ENCODE measurements around the gene STRIP2.
"Not testable (repeated sequence)": the region's sequence is repeated elsewhere in the genome, so short reads cannot be mapped to it uniquely, and the experiment has no call there.

The STRIP2 gene

DNA sequence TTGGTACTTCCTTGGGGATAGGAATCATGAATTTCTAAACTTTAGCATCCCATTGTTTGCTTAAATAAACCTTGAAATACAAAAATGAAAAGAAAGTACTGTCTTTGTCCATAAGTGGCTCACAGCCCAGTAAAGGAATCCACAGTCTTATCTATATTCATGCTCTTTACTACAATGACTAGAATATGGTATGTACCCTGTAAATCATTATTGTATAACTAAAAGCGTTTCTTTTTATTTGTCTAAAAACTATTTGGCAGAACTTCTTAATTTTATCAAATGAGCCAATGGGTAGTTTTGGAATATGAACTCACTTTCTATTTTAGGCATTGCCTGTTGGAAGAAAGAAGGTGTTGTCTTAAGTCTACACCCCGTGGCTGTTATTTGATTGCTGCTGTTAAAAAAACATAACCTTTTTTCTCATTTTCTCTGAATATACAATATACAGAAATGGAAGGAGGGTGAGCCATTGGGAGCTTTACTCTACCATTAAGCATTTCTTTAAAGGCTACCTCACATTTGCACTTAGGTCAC lies 12.4 kb upstream of the STRIP2 start:
- DNase-seq (ENCODE audit: low spot score), result no peak

DNA sequence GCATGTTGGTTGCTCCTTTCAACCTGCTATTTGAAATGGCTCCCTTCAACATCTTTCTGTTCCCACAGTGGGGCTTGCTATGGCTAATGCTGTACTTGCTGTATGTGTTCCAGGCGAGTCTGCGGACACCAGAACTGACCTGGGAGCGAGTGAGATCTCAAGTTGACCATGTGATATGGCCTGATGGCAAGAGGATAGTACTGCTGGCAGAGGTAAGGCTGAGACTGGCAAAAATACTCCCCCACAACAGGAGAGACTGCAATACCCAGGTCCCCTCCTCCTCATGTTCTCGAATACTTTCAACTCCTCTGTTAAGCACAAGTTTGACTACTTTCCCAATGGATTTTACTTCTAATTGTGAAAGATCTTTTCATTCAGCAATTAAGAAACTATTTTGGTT lies 11.5 kb upstream of the STRIP2 start:
- DNase-seq (ENCODE audit: low spot score), result no peak

DNA sequence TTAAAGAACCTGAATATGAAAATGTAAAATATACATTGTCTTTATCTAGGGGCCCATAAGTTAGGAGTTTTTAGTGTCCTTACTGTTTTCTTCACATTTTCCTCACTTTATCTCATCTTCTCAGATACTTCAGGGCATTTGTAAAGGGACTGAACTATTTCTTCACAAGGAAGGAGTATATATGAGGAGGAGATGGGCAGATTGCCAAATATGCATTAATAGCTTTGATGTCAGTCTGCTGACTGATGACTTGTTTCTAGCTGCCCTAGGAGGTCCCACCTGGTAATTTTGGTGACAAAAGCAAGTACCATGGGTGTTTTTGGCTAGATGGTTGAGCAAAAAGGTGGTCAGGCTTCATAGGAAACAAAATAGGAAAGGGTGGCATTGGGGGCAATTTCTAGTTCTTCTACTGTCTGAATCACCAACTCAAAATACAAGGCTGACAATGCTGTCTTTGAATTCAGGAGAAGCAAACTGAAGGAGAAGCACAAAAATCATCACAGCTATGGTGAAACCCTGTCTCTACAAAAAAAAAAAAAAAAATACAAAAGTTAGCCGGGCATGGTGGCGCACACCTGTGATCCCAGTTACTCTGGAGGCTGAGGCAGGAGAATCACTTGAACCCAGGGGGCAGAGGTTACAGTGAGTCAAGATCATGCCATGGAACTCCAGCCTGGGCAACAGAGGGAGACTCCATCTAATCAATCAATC lies 10.4 kb upstream of the STRIP2 start:
- no peak for DNase-seq (ENCODE audit: low spot score)

DNA sequence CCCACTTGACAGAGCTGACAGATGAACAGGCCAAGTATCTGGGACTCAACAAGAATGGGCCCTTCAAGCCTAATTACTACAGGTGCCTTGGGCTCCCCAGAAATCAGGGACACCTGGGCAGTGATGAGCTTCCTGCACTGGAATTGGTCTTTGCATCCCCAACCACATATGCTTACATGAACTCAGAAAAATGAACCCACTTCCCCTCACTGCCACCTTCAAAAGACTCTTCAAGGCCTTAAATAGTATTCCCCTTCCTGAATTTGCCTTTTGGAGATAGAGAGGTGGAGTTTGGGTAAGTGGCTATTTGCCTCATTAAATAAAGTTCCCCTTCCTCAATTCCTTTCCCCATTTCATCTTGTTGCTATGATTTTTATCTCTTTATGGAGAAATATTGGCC lies 7.8 kb upstream of the STRIP2 start:
- no peak for DNase-seq (ENCODE audit: low spot score)

DNA sequence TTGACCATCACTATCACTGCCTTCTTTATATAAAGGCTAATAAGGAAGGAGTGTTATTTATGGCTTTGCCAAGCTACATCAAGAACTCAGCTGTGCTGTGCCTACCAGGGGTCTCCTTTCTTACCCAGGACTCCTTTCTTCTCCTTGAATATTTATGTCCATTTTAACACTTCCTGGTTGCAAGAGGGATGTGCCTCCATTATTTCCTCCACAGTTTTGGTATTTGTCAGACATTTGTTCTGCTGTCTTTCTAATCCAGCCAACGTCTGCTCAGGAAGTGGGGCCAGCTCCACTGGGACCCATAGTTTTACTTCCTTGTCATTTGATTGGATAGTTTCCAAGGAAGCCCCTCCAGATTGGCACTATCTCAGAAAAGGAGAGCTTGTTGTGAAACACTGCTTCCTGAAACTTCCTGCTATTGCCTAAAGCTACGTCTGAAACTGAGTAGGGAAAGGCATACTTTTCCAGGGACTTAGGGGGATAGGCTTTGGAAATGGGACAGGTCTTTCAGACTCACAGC lies 6.6 kb upstream of the STRIP2 start:
- no peak for DNase-seq (ENCODE audit: low spot score)

DNA sequence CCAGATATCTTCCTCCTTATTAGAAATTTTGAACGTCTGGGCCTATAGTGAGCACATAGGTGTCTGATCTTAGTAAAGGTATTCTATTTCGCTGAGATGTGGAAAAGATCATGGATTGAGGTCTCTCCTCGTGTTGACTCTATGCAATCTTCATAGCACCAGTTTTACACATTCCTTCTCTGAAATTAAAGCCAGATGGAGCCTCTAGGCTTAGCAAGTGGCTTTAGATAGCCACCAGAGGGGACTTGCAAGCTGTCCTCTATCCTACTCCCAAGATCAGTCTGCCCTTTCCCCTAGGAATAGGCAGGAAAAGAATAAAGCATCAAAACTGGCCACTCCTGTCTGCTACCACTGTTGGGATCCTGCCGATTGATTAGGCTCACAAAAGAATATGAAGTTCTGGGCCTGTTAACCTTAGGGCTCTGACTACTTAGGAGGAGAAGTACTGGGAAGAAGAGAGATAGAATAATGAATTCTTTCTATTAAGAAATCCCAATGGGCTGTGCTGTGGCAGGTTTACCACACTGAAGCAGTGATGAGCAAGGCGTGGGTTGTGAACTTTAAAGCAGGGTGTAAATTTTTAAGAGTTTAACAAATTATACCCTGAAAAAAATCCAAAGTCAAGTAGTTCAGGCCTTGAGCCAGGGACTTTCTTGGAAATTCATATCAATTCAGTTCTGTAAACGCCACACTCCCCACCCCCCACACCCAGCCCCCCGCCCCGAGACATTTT lies 2.2 kb upstream of the STRIP2 start:
- no peak for DNase-seq (ENCODE audit: low spot score)

DNA sequence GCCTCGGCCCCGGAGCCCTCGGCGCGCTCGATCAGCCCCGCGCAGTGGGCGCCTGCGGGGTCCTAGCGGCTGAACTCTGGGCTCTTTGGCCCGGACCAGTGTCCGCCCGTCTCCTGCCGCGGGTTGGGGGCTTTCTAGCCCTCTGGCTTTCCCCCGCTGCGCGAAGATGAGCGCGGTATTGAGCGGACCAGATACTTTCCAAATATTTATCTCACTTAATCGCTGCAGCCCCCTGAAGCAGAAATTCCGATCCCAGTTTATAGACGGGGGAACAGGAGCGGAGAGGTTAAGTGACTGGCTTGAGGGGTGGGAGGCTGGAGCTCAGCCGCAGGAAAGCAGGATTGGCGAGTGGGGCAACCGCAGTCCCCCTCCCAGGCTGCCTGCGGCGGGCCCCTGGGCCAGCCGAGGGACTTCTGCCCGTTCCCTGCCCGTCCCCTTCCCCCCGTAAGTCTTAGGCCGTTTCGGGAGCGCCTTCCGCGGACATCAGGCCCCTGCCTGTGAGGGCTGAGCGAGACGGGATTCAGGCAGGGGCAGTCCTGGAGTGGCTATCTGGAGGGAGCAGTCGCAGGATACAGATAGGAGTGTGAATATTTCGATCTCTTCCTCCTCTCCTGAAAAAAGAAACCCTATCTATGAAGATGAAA lies 565 bp downstream of the STRIP2 start:
- peak; percentile 37 for DNase-seq (ENCODE audit: low spot score)

DNA sequence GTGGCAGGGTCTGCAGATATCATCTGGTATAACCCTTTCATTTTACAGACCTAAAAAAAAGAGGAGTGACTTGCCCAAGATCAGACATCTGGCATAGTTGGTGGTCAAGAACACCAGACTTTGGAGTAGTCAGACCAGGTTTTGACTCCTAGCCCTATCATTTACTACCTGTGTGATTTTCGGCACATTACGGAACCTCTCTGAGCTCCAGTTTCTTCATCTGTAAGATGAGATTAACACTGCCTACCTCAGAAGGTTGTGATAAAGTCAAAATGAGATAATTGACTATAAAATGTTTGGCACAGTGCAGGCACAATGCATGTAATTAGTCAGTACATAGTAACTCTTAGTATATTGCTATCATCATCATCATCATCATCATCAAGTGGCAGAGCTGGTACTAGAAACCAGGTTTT lies 1.2 kb downstream of the STRIP2 start:
- peak; percentile 7 for DNase-seq (ENCODE audit: low spot score)

DNA sequence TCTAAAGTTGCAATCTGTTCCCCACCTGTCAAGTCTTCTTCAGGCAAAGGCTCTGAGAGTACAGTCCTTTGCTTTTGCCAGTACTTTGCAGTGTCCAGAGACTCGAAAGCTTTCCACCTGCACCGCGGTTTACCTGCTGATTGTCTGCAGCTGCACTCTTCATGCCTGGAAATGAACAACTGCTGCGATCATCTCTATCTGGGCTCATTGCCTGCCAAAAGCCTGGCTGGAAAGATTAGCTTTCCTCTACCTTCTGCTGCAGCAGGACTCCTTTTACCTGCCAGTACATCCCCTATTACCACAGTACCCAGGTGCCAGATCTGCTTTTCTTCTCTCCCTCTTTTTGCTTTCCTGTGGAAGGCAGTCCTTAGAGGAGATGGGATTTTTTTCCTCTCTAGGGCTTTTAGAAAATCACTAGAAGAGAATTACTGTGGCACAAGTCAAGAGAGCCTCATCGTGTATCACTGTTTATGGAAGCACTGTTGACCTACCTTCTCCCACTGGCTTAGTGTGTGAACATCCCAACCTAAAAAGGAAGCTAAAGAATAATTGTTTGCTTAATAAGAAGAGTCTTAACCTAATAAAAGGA lies 2.2 kb downstream of the STRIP2 start:
- peak; percentile 88 for DNase-seq (ENCODE audit: low spot score)

DNA sequence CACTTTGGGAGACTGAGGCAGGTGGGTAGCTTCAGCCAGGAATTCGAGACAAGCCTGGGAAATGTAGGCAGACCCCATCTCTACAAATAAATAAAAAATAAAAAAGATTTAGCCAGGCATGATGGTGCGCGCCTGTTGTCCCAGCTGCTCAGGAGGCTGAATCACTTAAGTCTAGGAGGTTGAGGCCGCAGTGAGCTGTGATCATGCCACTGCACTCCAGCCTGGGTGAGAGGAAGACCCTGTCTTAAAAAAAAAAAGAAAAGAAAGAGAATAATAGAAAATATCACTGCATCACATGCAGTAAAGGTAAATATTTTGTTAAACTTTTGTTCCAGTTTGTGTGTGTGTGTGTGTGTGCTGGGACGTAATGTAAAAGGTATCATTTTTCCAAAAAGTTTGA lies 3.0 kb downstream of the STRIP2 start:
- DNase-seq (ENCODE audit: low spot score), result no peak

DNA sequence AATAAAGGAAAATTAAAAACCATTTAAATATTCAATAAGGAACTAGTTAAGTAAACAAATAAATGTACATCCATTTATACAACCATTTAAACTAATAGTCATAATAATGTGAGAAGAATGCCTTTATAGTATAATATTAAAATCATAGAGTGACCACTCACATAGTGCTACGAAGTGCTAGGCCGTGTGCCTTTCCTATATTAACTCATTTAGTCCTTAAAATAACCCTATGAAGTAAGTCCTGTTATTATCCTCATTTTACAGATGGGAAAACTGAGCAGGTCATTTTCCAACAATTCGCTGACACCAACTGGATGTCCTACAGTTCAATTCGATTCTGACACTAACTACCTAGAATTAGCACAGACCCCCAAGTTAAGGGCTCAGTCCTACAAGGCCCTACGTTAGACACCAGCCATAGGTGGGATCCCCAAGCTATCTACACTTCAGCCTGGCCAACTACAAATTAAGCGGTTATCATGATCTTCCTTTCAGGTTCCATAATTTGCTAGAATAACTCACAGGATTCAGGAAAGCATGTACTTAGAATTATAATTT lies 4.1 kb downstream of the STRIP2 start:
- DNase-seq (ENCODE audit: low spot score), result no peak

DNA sequence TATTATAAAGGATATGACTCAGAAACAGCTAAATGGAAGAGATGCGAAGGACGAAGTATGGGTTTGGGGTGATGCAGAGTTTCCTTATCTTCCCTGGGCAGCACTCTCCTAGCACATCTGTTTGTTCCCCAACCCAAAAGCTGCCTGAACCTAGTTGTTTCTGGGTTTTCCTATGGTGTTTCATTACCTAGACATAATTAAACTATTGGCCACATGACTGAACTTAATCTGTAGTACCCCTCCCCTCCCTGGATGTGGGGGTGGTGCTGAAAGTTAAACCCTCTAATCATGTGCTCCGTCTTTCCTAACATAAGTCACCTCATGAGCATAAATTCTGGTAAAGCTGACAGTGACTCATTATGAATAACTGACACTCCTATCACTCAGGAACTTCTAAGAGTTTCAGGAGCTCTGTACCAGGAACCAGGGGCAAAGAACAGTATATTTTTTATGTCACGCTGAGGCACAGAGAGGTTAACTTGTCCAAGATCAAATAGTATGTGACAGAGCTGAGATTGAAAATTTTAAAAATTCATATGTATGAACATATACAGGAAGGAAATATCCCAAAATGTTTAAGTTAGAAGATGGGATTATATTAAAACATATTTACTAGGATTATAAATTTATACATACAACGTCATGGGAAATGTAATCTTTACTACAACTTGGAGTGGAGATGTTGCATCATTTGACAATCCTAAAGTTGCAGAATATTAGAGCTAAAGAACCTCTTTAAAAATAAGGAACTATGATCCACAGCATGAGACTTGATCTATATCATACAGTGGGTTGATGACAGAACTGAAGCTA lies 4.8 kb downstream of the STRIP2 start:
- DNase-seq (ENCODE audit: low spot score), result no peak

DNA sequence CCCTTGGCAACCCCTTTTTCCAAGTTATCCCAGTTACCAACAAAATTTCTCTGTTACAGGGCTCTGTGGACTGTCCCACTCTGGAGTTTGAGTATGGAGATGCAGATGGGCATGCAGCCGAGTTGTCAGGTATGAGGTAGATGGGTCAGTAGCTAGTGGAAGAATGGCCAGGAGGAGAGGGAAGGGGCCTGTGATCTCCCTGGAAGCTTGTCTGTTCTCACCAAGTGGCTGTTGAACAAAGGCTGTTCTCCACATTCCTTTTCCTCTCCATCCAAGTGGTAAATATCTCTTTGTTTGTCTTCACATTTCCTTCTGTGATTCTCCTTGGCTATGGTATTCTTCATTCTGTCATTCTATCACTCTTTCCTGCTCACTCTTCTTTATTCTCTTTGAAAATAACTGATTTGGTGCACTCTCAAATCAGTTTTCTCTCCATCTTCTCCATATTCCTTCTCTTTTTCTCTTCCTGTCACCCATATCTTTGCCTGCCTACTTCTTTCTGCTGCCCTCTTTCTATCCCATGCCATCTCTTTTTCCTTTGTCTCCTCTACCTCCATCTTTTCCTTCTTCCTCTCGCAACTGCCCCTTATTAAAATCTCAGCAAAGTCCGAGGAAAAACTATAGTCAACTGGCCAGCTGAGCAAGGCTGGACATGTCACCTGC lies 5.9 kb downstream of the STRIP2 start:
- DNase-seq (ENCODE audit: low spot score), result no peak

DNA sequence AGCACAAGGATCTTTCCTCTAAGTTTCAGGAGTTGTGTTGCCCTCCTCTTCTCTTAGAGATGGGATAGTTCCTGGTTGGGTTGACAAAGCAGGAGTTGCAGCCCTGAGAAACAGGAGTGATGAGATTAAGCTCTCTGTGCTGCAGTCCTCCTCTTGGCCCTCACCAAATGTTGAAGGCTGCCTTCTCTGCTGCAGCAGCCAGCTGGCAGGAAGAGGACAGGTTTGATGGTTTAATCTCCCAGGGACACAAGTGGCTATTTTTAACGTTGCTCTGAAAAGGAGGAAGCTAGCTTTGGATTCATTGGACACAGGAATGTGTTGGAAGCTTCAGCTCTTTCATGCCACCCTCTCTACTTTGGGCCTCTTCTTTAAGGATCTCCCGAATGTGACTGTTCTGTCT lies 9.4 kb downstream of the STRIP2 start:
- DNase-seq (ENCODE audit: low spot score), result peak; percentile 95

DNA sequence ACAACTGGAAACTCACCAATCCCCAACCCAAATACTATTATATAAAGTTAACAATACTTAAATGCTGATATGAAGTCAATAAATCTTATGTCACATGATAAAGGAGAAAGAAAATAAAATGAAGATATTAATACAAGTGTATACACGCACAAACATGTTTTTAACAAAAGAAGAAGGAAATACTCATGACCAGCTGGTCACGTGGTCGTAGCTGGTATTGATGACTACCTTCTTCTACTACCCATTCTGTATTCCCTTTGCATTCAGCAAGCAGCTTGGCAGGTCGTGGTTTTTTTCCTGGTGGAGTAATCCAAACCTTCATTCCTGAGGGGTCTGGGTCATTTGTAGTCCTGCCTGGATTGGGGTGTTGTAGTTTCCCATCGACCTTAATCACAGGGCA lies 10.5 kb downstream of the STRIP2 start:
- not testable (repeated sequence) for DNase-seq (ENCODE audit: low spot score)

DNA sequence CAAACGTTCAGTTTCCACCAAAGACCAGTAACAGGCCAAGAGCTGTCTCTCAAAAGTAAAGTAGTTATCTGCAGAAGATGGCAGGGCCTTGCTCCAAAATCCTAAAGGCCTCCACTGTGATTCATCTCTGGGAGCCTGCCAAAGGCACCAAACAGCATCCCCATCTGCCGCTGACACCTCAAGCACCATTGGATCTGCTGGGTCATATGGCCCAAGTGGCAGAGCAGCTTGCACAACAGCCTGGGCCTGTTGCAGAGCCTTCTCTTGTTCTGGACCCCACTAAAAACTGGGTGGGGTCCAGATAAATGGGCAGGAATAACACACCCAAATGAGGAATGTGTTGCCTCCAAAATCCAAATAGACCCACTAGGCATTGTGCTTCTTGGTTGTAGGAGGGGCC lies 12.7 kb downstream of the STRIP2 start:
- DNase-seq (ENCODE audit: low spot score), result peak; percentile 7

DNA sequence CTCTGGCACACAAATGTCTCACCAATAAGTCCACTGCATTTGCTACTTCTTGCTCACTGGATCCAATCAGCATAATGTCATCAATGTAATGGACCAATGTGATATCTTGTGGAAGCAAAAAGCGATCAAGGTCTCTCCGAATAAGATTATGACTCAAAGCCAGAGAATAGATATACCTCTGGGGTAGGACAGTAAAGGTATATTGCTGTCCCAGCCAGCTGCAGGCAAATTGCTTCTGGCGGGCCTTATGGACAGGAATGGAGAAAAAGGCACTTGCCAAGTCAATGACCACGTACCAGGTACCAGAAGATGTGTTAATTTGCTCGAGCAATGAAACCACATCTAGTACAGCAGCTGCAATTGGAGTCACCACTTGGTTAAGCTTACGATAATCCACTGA lies 13.2 kb downstream of the STRIP2 start:
- not testable (repeated sequence) for DNase-seq (ENCODE audit: low spot score)

DNA sequence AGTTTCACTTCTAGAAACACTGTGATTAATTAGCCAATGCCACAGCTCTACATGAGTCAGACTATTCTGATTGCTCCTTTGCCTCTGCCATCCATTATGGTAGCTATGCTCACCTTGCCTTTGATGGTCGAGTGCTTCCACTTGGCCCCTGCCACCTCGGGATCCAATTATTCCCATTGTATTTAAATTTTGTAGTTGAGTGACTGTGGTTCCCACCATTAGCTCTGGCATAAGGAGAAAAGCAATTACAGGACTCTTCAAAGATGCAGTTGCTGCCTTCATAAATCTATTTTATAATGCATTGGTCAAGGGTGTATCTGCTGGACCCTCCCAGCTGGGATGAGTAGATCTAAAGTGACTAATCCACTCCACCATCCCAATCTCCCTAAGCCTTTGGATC lies 14.4 kb downstream of the STRIP2 start:
- DNase-seq (ENCODE audit: low spot score), result not testable (repeated sequence)

DNA sequence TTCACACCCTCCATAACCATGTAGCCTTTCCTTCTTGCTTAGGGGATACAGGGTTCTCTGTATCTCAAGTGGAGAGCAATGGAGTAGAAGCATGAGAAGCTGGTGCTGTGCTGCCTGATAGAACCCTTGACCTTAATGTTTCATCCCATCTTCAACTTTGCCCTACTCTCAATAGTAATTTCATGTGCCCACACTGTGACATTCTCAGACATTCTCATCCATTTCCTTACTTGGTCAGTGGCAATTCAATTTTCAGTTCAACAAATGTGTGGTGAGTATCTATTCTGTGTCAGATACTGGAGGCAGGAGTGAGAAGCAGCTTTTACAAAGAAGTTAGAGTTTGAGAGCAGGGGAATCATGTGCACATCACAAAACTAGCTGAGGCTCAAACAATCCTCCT lies 16.1 kb downstream of the STRIP2 start:
- no peak for DNase-seq (ENCODE audit: low spot score)

DNA sequence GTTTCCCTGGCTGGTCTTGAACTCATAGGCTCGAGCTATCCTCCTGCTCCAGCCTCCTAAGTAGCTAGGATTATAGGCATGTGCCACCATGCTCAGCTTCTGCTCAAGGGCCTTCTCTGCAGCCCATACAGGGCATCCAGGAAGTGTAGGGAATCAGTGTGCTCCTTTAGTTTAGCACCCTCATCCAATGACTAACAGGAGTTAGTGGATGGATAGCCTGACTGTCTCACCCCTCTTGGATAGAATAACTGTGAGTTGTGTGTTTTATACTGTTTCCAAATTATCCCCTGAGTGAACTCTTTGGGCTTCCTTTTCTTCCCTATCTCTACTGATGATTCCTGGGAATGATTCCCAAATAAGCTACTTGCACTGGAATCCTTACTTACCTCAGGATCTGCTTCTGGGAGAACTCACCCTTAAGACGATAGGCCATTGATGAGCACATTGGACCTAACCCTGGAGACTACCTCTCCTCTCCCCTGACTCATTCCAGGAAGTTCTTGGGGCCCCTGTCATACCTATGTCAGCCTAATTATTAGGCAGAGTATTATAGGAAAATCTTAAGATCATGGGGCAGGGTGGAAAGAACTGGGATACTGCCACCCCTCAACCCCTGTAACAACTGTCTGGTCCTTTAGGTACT lies 18.5 kb downstream of the STRIP2 start:
- DNase-seq (ENCODE audit: low spot score), result no peak
